Lower leg skin (tissue), 3 donors: ENCODE results near the gene XYLT1.

Experiments
- CTCF ChIP-seq, 3 donors: fragments of 450-650 bp; IDR thresholded peaks; one replicate each; pipeline ENCODE4 v1.5.1; 2016; ENCODE audit warnings: antibody characterized with exemption in 3 of 3, mild to moderate bottlenecking in 3 of 3, moderate library complexity in 2 of 3
- POLR2A ChIP-seq, 2 donors: fragments of 450-650 bp; IDR thresholded peaks; one replicate each; pipeline ENCODE4 v1.6.1; 2016 to 2017; ENCODE audit warnings: antibody characterized with exemption in 2 of 2, mild to moderate bottlenecking in 1 of 2, moderate library complexity in 1 of 2

DNA sequence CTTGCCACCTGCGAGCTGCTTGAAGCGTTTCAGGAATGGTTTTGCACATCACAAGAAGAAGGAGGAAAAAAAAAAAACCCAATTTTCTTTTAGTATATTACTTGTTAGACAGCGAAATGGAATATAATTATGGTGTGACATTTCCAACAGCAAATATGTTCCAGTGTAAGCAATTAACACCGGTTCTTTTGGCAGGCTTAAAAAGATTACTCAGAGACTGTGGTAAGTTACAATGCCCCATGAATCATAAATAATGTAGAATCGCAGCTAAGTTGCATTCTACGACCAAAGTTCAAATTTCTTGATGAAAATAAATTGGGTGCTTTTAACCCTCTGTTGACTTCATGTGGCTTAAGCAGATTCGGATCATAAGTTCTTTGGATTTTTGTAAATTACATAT, 245.2 kb downstream of the XYLT1 start:
- TF ChIP-seq CTCF (IDR thresholded peaks at IDR 0.05) (no peak), POLR2A (IDR thresholded peaks at IDR 0.05) (no peak)
